ENCODE data around the gene GRHL3. TPM values are rescaled to one million over a fixed set of nuclear protein-coding genes. Genes with fewer than 3 reads are reported as not detected.

Gene GRHL3
- total RNA-seq, 4 donors from 2014 or later: 0.11 to 0.27 TPM; not detected in 2

DNA sequence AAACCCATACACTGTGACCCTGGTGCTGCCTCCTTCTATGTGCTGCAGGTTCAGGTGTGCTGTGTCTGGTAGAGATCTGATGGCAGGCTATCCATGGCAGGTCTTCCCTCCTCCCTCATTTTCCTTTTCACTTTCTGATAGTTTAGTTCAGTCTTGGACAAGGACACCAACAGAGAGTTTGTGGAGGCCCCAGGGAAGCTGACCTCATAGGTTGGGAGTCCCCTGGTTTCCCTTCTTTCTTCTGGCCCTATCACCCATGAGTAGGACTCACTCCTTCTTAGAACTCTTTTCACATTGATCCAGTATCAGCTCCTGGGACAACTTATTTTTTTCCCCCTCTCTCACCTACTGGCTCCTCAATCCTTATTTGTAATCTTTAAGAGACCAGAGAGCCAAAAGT, 8.3 kb downstream of the GRHL3 start:
- no peaks in the 10 kb centered on the region for H3K9me3 ChIP-seq
- DNase-seq: no peak
- intact Hi-C loops (cut with DNase I): no loop called here
- no peak overlapping the region for H3K4me3 ChIP-seq (replicated peaks in 1 of 3)
- no peaks in the 10 kb centered on the region for H3K36me3 ChIP-seq
- no peaks in the 10 kb centered on the region for H3K27me3 ChIP-seq
- H3K4me1 ChIP-seq: peaks cover 3 to 4% of the 10 kb centered on the region in 2 donors
- TF ChIP-seq POLR2A (IDR thresholded peaks at IDR 0.05): no peak
- TF ChIP-seq CTCF (IDR thresholded peaks at IDR 0.05): no peak
- H3K27ac ChIP-seq: no peak overlapping the region

- TF ChIP-seq POLR2A (IDR thresholded peaks at IDR 0.05): no peak
- no peak for TF ChIP-seq CTCF (IDR thresholded peaks at IDR 0.05)
- WGBS, 2 donors: 83 to 93% methylated on average over 2 of the region's 2 CpGs
- Histone ChIP-seq H3K27me3 (no peaks in the 10 kb centered on the region), H3K9me3 (no peaks in the 10 kb centered on the region), H3K4me1 (peaks cover 0 to under 1% of the 10 kb centered on the region in 2 donors), H3K27ac (no peak overlapping the region), H3K4me3 (replicated peaks in 1 of 3) (no peak overlapping the region), H3K36me3 (no peaks in the 10 kb centered on the region)
- intact Hi-C loops (cut with DNase I): no loop called here
- no peak for DNase-seq
These were observed 8.7 kb downstream of the GRHL3 start for GRCh38 chr1:24327891-24328290.

DNA sequence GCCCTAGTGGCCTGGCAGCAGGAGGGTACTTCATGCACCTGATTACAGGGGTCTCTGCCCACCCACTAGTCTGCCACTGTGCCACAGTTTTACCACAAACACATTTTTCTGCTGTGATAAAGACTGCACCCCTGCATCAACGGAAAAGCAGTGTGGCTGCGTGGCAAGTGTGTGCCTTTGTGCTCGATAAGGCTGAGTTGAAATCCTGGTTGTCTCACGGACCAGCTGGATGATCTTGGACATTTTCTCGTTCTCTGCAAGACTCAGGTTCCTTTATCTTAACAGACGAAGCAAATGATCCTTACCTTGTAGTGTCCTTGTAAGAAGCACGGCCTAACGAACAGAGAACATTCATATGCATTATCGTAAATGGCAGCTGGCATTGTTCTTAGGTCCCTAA, 10.2 kb downstream of the GRHL3 start:
- no peaks in the 10 kb centered on the region for H3K36me3 ChIP-seq
- WGBS, 2 donors: 87 to 97% methylated on average over 9 of the region's 9 CpGs
- intact Hi-C loops (cut with DNase I): no loop called here
- no peaks in the 10 kb centered on the region for H3K4me1 ChIP-seq
- no peak for DNase-seq
- no peak for TF ChIP-seq POLR2A (IDR thresholded peaks at IDR 0.05)
- no peak for TF ChIP-seq CTCF (IDR thresholded peaks at IDR 0.05)
- no peak overlapping the region for H3K4me3 ChIP-seq (replicated peaks in 1 of 3)
- no peaks in the 10 kb centered on the region for H3K27me3 ChIP-seq
- H3K9me3 ChIP-seq: no peaks in the 10 kb centered on the region
- H3K27ac ChIP-seq: no peak overlapping the region

GRCh38 chr1:24329797-24330543, 10.8 kb downstream of the GRHL3 start:
- Histone ChIP-seq H3K27me3 (no peaks in the 10 kb centered on the region), H3K9me3 (no peaks in the 10 kb centered on the region), H3K27ac (no peak overlapping the region), H3K4me1 (peaks cover 0 to under 1% of the 10 kb centered on the region in 2 donors), H3K36me3 (no peaks in the 10 kb centered on the region), H3K4me3 (replicated peaks in 1 of 3) (no peak overlapping the region)
- intact Hi-C loops (cut with DNase I): no loop called here
- DNase-seq: no peak
- no peak for TF ChIP-seq POLR2A (IDR thresholded peaks at IDR 0.05)
- no peak for TF ChIP-seq CTCF (IDR thresholded peaks at IDR 0.05)
- 88 to 93% methylated on average over 2 of the region's 2 CpGs for WGBS, 2 donors

DNA sequence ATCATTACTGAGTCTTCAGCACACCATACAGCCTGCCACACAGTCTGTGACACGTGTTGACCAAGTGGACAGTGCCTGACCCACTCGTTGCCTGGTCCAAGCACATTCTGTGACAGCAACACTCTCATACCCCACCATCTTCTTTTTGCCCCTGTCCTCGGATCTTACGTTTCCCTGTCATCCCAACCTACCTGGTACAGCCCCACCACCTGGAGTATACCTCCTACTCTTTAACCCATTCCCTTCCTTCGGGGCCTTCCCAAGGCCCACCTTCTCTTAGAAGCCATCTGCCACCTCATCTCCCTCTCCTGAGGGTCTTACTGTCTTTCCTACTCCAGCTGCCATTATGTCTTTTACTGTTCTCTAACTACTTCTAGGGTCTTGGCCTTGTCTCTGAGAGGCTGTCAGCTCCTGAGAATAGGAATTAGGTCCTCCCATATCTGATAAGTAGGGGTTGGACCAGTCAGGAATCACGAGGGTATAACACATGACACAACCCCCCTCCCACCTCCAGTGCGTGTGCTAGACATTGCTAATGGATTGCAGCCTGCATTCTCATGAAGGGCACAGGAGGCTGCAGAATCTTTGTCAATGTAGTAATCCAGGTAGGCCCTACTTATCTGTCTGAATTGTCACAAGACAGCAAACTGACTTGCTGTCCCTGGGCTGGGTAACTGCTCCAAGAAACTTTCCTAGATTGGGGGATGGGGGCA, 13.0 kb downstream of the GRHL3 start:
- 90 to 93% methylated on average over 7 of the region's 7 CpGs for WGBS, 2 donors
- Histone ChIP-seq H3K4me1 (peaks cover 0 to 6% of the 10 kb centered on the region in 2 donors), H3K27me3 (no peaks in the 10 kb centered on the region), H3K9me3 (no peaks in the 10 kb centered on the region), H3K4me3 (replicated peaks in 1 of 3) (no peak overlapping the region), H3K36me3 (no peaks in the 10 kb centered on the region), H3K27ac (no peak overlapping the region)
- DNase-seq: no peak
- TF ChIP-seq POLR2A (IDR thresholded peaks at IDR 0.05) (no peak), CTCF (IDR thresholded peaks at IDR 0.05) (no peak)
- intact Hi-C loops (cut with DNase I): no loop called here

Measured in thyroid gland (tissue), 4 donors.